Stomach (tissue), 9 donors: Measurements from ENCODE around the gene CCDC124. TPM values are rescaled to one million over a fixed set of nuclear protein-coding genes. Genes with fewer than 3 reads are reported as not detected.

ENCODE experiments used
- DNase-seq, 2 donors: peaks; one replicate each; pipeline versions ENCODE4 v3.0.0 to v3.0.0-alpha.2; 2013 to 2019
- H3K27ac ChIP-seq, 5 donors: fragments of 200-600 bp in 4 of 5; sonication (generic) in 4 of 5; one replicate each; pipeline ENCODE4 v1.5.1; 2013 to 2019; ENCODE audit warnings: mild to moderate bottlenecking in 1 of 5, moderate library complexity in 1 of 5
- H3K27me3 ChIP-seq, 3 donors: fragments of 200-600 bp; sonication (generic); one replicate each; pipeline ENCODE4 v1.5.1; 2017 to 2019; ENCODE audit warnings: mixed run types in 1 of 3
- H3K36me3 ChIP-seq, 4 donors: fragments of 200-600 bp; sonication (generic); 1 replicate in 3 of 4; 2 replicates in 1 of 4; pipeline ENCODE4 v1.5.1; 2016 to 2019
- H3K4me1 ChIP-seq, 4 donors: fragments of 200-600 bp; sonication (generic); one replicate each; pipeline ENCODE4 v1.5.1; 2016 to 2019
- H3K4me3 ChIP-seq, 4 donors: fragments of 200-600 bp; sonication (generic) in 3 of 4; one replicate each; pipeline ENCODE4 v1.5.1; 2016 to 2019; ENCODE audit warnings: mild to moderate bottlenecking in 1 of 4
- H3K9me3 ChIP-seq, 4 donors: fragments of 200-600 bp; sonication (generic); one replicate each; pipeline ENCODE4 v1.5.1; 2016 to 2019
- EP300 ChIP-seq: sonication (generic); formaldehyde crosslinking; IDR thresholded peaks from one replicate; pipeline ENCODE4 v1.6.1; 2017; ENCODE audit warnings: antibody characterized with exemption
- POLR2A ChIP-seq, 4 donors: fragments of 450-650 bp; IDR thresholded peaks; one replicate each; pipeline ENCODE4 v1.6.1; 2016; ENCODE audit warnings: antibody characterized with exemption in 4 of 4, control low read depth in 2 of 4, mild to moderate bottlenecking in 1 of 4, moderate library complexity in 1 of 4
- POLR2AphosphoS5 ChIP-seq, 3 donors: sonication (generic); formaldehyde crosslinking; IDR thresholded peaks; one replicate each; pipeline ENCODE4 v1.6.1; 2016; ENCODE audit warnings: antibody characterized with exemption in 3 of 3
- WGBS, 5 donors: extraction: QIAGEN DNeasy Blood & Tissue Kit in 3 of 5; methylation state at CpG; one replicate each; pipeline versions ENCODE4 v1.1.5 to v1.1.7; 2013 to 2018; 5-methylcytosine and 5-hydroxymethylcytosine counted together
- intact Hi-C: fragments of 100-400 bp; cut with DNase I; formaldehyde crosslinking; loops from one replicate; pipeline ENCODE4 v1.15.1; 2023; ENCODE audit warnings: low total_unique reads
- polyA plus RNA-seq, 3 donors: library from polyadenylated mRNA; stranded (reverse); fragments of 200-250 nt; gene quantifications; one replicate each; pipeline ENCODE4 v1.2.3, GENCODE V29; 2013
- total RNA-seq, 5 donors: library from RNA; depleted of rRNA; stranded (reverse); fragments of >200 nt; gene quantifications; one replicate each; pipeline versions ENCODE4 v1.1.0 to v1.2.3, GENCODE V29; 2014 to 2016
- TF ChIP-seq, protein P1 (sequence below), 7 experiments: fragments of 450-650 bp in 4 of 7; fragments of 200-600 bp in 3 of 7; sonication (generic) in 3 of 7; IDR thresholded peaks; one replicate each; pipeline ENCODE4 v1.5.1; 2016 to 2019; ENCODE audit warnings: antibody characterized with exemption in 7 of 7, control low read depth in 2 of 7, mild to moderate bottlenecking in 1 of 7
- donor health status: healthy with polysubstance abuse.
- donor health status: Bipolar disorder and iron deficiency.
- donor health status: healthy.

The CCDC124 gene
- total and polyA plus RNA-seq, 8 donors = 15.8 to 149 (median 89.3) TPM

DNA sequence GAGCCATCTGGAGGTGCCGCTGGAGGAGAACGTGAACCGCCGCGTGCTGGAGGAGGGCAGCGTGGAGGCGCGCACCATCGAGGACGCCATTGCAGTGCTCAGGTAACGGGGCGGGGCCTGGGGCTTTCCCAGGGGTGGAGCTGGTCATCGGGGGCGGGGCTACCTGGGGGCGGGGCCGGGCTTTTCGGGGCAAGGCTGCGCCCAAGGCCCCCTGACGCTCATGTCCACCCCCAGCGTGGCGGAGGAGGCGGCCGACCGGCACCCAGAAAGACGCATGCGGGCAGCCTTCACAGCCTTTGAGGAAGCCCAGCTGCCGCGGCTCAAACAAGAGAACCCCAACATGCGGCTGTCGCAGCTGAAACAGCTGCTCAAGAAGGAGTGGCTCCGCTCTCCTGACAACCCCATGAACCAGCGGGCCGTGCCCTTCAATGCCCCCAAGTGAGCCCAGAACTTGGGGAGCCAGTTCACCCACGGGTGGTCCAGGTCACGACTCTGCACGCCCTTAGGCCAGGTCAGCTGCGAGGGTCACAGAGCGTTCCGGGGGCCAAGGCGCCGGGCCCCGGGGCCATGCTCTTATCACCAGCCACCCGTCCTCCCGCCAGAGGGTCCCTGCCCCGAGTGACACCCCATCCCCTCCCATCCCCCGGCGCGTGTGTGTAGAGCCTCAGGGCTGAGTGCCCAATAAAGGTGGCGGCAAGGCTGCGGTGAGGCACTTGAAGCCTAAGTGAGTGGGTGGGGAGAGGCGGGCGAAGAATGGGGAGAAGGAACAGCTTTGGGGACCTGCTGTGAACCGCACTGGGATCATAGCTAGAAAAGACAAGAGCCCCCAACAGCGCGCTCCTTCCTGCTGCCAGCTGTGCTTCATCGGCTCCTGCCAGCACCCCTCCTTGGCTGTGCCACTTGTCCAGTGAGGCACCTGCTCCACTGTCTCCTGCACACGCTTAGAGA lies 10.7 kb downstream of the CCDC124 start:
- peak in 1 of 2 donors; percentile 67 for DNase-seq
- H3K36me3 ChIP-seq = peaks cover 9 to 56% (median 52%) of the 10 kb centered on the region in 4 donors
- intact Hi-C loops = loop anchor here (2.0 kb wide), 1 partner anchor 51 kb away; no protein-coding TSS in a partner anchor
- H3K4me3 ChIP-seq = no peak overlapping the region
- no peaks in the 10 kb centered on the region for H3K9me3 ChIP-seq
- 73 to 79% (median 76%) methylated on average over 31 to 57 of the region's 57 CpGs for WGBS, 5 donors
- no peak for TF ChIP-seq POLR2AphosphoS5 (IDR thresholded peaks at IDR 0.05)
- no peak for TF ChIP-seq POLR2A (IDR thresholded peaks at IDR 0.05)
- no peak for TF ChIP-seq EP300
- TF ChIP-seq, protein P1, sequence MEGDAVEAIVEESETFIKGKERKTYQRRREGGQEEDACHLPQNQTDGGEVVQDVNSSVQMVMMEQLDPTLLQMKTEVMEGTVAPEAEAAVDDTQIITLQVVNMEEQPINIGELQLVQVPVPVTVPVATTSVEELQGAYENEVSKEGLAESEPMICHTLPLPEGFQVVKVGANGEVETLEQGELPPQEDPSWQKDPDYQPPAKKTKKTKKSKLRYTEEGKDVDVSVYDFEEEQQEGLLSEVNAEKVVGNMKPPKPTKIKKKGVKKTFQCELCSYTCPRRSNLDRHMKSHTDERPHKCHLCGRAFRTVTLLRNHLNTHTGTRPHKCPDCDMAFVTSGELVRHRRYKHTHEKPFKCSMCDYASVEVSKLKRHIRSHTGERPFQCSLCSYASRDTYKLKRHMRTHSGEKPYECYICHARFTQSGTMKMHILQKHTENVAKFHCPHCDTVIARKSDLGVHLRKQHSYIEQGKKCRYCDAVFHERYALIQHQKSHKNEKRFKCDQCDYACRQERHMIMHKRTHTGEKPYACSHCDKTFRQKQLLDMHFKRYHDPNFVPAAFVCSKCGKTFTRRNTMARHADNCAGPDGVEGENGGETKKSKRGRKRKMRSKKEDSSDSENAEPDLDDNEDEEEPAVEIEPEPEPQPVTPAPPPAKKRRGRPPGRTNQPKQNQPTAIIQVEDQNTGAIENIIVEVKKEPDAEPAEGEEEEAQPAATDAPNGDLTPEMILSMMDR (IDR thresholded peaks at IDR 0.05) = no peak
- peaks cover 0 to 6% (median 1%) of the 10 kb centered on the region in 3 donors for H3K27me3 ChIP-seq
- H3K27ac ChIP-seq = no peak overlapping the region
- H3K4me1 ChIP-seq = peaks cover 6 to 28% (median 19%) of the 10 kb centered on the region in 4 donors

DNA sequence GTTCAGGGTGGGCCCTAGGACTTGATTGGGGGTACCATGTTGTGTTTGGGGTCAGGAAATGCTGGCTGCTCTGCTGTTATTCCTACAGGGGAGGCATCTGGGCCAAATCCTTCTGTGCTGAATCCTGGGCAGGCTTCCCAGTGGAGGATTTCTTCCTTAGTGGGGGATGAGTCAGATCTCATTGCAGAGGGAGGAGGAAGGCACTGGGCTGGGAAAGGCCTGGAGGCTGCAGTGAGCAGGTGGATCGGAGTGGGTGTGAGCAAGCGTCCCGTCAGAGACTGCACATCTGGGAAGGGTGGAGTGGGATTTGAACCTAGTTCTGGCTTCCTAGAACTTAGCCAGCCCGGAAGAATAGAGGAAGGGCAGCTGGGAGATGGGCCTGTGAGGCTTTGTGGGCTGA lies 11.5 kb downstream of the CCDC124 start:
- intact Hi-C loops = loop anchor here (2.0 kb wide), 1 partner anchor 50 kb away; no protein-coding TSS in a partner anchor
- Histone ChIP-seq H3K27me3 (peaks cover 0 to 13% (median 9%) of the 10 kb centered on the region in 3 donors), H3K4me1 (peaks cover 11 to 32% (median 27%) of the 10 kb centered on the region in 4 donors), H3K27ac (no peak overlapping the region), H3K36me3 (peaks cover 5 to 49% (median 44%) of the 10 kb centered on the region in 4 donors), H3K4me3 (no peak overlapping the region), H3K9me3 (no peaks in the 10 kb centered on the region)
- WGBS, 5 donors = 63 to 92% (median 76%) methylated on average over 4 of the region's 4 CpGs
- DNase-seq = peak in 1 of 2 donors; percentile 47
- TF ChIP-seq, protein P1 (IDR thresholded peaks at IDR 0.05) = no peak
- no peak for TF ChIP-seq POLR2AphosphoS5 (IDR thresholded peaks at IDR 0.05)
- TF ChIP-seq POLR2A (IDR thresholded peaks at IDR 0.05) = no peak
- no peak for TF ChIP-seq EP300

DNA sequence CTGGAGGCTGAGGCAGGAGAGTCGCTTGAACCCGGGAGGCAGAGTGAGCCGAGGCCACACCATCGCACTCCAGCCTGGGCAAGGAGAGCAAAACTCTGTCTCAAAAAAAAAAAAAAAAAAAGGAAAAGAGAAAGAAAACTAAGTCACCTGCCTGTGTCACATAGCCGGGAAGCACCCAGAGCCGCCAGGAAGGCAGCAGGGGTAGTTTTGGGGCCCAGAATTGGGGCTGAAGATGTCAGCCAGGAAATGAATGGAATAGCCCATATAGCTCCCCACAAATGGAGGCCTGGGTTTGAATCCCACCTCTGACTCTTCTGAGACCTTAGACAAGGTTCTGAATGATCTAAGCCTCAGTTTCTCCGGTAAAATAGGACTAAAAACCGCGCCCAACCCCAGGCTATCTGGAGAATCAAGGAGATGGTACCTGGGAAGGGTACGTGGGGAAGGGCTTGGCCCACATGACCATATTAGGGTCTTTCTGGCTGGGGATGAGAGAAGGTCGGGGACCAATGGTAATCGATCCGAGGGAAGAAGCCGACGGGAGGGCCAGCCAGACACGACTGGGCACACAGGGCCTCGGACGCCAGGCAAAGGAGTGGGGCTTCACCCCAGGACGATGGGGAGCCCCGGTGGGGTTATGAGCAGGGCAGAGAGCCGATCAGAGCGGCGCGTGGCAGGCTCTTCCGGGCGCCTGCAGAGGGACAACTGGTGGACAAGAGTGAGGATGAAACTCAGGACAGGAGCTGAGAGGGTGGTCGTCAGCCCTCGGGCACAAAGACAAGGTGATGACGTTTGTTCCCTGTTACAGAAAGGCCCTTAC lies 14.4 kb downstream of the CCDC124 start:
- Histone ChIP-seq H3K27ac (peak overlapping the region; percentile 51 to 79 (median 71)), H3K4me1 (peaks cover 32 to 61% (median 55%) of the 10 kb centered on the region in 4 donors), H3K4me3 (peak overlapping the region; percentile 71 to 85 (median 84)), H3K36me3 (peaks cover 5 to 21% (median 20%) of the 10 kb centered on the region in 4 donors), H3K27me3 (peaks cover 26 to 42% (median 38%) of the 10 kb centered on the region in 3 donors), H3K9me3 (no peaks in the 10 kb centered on the region)
- TF ChIP-seq, protein P1 (IDR thresholded peaks at IDR 0.05) = no peak
- TF ChIP-seq EP300 (no peak), POLR2A (IDR thresholded peaks at IDR 0.05) (no peak), POLR2AphosphoS5 (IDR thresholded peaks at IDR 0.05) (no peak)
- DNase-seq = no peak
- intact Hi-C loops = no loop called here
- WGBS, 5 donors = 15 to 18% (median 16%) methylated on average over 29 of the region's 29 CpGs
